ENCODE results near the gene TBC1D10B.
"Not testable (repeated sequence)": the region's sequence is repeated elsewhere in the genome, so short reads cannot be mapped to it uniquely, and the experiment has no call there.

Gene TBC1D10B

DNA sequence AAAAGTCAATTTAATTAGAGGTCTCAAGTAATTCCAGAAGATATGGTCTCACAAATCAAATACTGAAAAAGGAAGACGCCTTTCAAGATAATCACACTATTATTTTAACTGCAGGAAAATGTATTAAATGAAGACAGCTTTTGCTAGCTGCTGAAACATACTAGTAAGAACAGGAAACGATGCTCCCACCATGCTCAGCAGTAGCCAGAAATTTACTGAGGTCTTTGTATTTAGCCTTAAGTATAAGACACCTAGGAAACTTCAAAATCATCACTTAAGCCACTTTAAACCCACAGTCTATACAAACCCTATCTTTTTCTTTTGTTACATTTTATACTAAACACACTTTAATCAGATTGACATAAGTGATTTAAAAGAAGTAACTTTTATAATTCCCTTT lies 51.6 kb downstream of the TBC1D10B start:
- DNase-seq, result not testable (repeated sequence)

DNA sequence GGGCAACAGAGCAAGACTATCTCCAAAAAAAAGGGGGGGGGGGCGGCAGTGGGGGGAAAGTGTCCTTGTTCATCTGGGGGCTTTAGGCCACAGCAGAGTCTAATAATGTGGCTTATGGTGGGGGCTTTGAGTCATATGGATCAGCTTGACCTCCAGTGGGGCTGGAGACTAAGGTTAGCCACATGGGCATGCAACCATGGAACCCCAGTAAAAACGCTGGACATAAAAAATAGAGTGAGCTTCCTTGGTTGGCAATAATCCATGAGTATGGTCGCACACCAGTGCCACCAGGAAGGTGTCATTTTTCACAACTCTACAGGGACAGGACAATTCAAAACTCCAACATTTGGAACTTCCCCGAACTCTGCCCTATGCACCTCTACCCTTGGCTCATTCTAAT lies 59.4 kb downstream of the TBC1D10B start:
- DNase-seq, result not testable (repeated sequence)

DNA sequence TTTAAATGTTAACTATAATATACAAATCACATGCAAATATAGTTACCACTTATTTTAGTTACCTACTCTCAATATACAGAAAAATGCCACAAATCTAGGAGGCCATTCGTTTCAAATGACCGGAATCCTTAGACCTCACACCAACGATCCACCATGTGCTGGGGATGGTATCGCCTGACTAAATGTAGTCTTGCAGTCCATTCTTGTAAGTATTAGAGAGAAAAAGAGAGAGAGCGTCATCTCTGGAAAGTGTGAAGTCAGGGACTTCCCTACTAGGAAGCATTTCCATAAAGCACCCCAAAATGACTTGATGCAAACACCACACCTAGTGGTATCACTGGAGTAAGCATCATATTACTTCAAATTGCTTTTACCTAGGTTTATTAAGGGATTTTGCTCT lies 61.0 kb downstream of the TBC1D10B start:
- not testable (repeated sequence) for DNase-seq
